Smooth muscle cell (in vitro differentiated cells): ENCODE data around the gene CNST. TPM values are rescaled to one million over a fixed set of nuclear protein-coding genes. Genes with fewer than 3 reads are reported as not detected.
"Not testable (repeated sequence)": the region's sequence is repeated elsewhere in the genome, so short reads cannot be mapped to it uniquely, and the experiment has no call there.

ENCODE experiments used
- DNase-seq: peaks from one replicate; lab custom pipeline; 2025; ENCODE audit not compliant: unreplicated experiment; lab: John Stamatoyannopoulos, UW
- H2AFZ ChIP-seq: fragments of 200-600 bp; sonication (generic); 2 replicates; pipeline ENCODE4 v1.6.0; 2016; ENCODE audit warnings: antibody characterized with exemption, low read depth, mild to moderate bottlenecking
- H3F3A ChIP-seq: fragments of 200-600 bp; sonication (generic); 2 replicates; pipeline ENCODE4 v1.6.0; 2017; ENCODE audit warnings: antibody characterized with exemption, low read depth
- H3K27ac ChIP-seq: fragments of 200-600 bp; sonication (generic); 2 replicates; pipeline ENCODE4 v1.5.1; 2016; ENCODE audit warnings: low read depth, mild to moderate bottlenecking
- H3K27me3 ChIP-seq: fragments of 200-600 bp; sonication (generic); 2 replicates; pipeline ENCODE4 v1.6.1; 2016; ENCODE audit warnings: low read depth, mild to moderate bottlenecking
- H3K36me3 ChIP-seq: fragments of 200-600 bp; sonication (generic); 2 replicates; pipeline ENCODE4 v1.5.1; 2016; ENCODE audit warnings: low read depth
- H3K4me1 ChIP-seq: fragments of 200-600 bp; sonication (generic); 2 replicates; pipeline ENCODE4 v1.5.1; 2016; ENCODE audit warnings: low read depth
- H3K4me2 ChIP-seq: fragments of 200-600 bp; sonication (generic); 2 replicates; pipeline ENCODE4 v1.6.0; 2016; ENCODE audit warnings: mild to moderate bottlenecking
- H3K4me3 ChIP-seq: fragments of 200-600 bp; sonication (generic); 2 replicates; pipeline ENCODE4 v1.5.1; 2016; ENCODE audit warnings: mild to moderate bottlenecking
- H3K79me2 ChIP-seq: fragments of 200-600 bp; sonication (generic); 2 replicates; pipeline ENCODE4 v1.6.0; 2016; ENCODE audit warnings: low read depth, mild to moderate bottlenecking
- H3K9ac ChIP-seq: fragments of 200-600 bp; sonication (generic); 2 replicates; pipeline ENCODE4 v1.6.0; 2016; ENCODE audit warnings: low read depth
- H3K9me3 ChIP-seq: fragments of 200-600 bp; sonication (generic); replicated peaks from 2 replicates; pipeline ENCODE4 v1.5.1; 2016; ENCODE audit warnings: low read depth
- H4K20me1 ChIP-seq: fragments of 200-600 bp; sonication (generic); 2 replicates; pipeline ENCODE4 v1.6.0; 2016; ENCODE audit warnings: low read depth
- WGBS: methylation state at CpG from one replicate; pipeline ENCODE4 v1.1.7; 2016; ENCODE audit warnings: low lambda C conversion rate; 5-methylcytosine and 5-hydroxymethylcytosine counted together
- polyA plus RNA-seq: library from polyadenylated mRNA; unstranded; fragments of >200 nt; fragmentation: Nextera tagmentation; extraction: Ambion mirVana; gene quantifications from 2 replicates; pipeline ENCODE4 v1.2.1, GENCODE V29; 2016
- total RNA-seq: library from RNA; depleted of rRNA; stranded (reverse); fragments of >200 nt; gene quantifications from 2 replicates; pipeline ENCODE4 v1.2.3, GENCODE V29; 2014
- TF ChIP-seq, protein P1 (sequence below): fragments of 200-600 bp; sonication (generic); IDR thresholded peaks from 2 replicates; pipeline ENCODE4 v1.5.1; 2017; ENCODE audit warnings: borderline replicate concordance, mild to moderate bottlenecking, antibody characterized with exemption; ENCODE audit not compliant: insufficient read depth, poor library complexity, severe bottlenecking

The CNST gene
- total and polyA plus RNA-seq, 2 experiments from 2014 or later: 6.7 to 16.9 TPM

GRCh38 chr1:246583448-246584185, 17.4 kb downstream of the CNST start:
- 94% methylated on average over 6 of the region's 6 CpGs for WGBS
- TF ChIP-seq, protein P1, sequence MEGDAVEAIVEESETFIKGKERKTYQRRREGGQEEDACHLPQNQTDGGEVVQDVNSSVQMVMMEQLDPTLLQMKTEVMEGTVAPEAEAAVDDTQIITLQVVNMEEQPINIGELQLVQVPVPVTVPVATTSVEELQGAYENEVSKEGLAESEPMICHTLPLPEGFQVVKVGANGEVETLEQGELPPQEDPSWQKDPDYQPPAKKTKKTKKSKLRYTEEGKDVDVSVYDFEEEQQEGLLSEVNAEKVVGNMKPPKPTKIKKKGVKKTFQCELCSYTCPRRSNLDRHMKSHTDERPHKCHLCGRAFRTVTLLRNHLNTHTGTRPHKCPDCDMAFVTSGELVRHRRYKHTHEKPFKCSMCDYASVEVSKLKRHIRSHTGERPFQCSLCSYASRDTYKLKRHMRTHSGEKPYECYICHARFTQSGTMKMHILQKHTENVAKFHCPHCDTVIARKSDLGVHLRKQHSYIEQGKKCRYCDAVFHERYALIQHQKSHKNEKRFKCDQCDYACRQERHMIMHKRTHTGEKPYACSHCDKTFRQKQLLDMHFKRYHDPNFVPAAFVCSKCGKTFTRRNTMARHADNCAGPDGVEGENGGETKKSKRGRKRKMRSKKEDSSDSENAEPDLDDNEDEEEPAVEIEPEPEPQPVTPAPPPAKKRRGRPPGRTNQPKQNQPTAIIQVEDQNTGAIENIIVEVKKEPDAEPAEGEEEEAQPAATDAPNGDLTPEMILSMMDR: no peak

GRCh38 chr1:246587032-246587431, 20.8 kb downstream of the CNST start:
- Histone ChIP-seq H3K4me1 (no peaks in the 10 kb centered on the region), H3K4me2 (no peak overlapping the region), H3K9me3 (no peaks in the 10 kb centered on the region), H3K27me3 (no peaks in the 10 kb centered on the region), H3K36me3 (no peaks in the 10 kb centered on the region), H3K27ac (peak overlapping the region; percentile 6), H4K20me1 (peaks cover 3% of the 10 kb centered on the region), H3K4me3 (no peak overlapping the region), H3K9ac (no peak overlapping the region), H3K79me2 (peaks cover 22% of the 10 kb centered on the region), H3F3A (no peaks in the 10 kb centered on the region), H2AFZ (no peak overlapping the region)
- TF ChIP-seq, protein P1: no peak
- DNase-seq: no peak
- WGBS: 94% methylated on average over 3 of the region's 3 CpGs

More at GRCh38 chr1:246583448-246584185, 17.4 kb downstream of the CNST start:
- Histone ChIP-seq H3F3A (no peaks in the 10 kb centered on the region), H3K27ac (no peak overlapping the region), H3K27me3 (no peaks in the 10 kb centered on the region), H3K36me3 (no peaks in the 10 kb centered on the region), H3K9me3 (no peaks in the 10 kb centered on the region), H3K4me3 (no peak overlapping the region), H3K79me2 (peaks cover 25% of the 10 kb centered on the region), H2AFZ (no peak overlapping the region), H3K4me2 (no peak overlapping the region), H3K4me1 (peaks cover 6% of the 10 kb centered on the region), H4K20me1 (peaks cover 11% of the 10 kb centered on the region), H3K9ac (no peak overlapping the region)
- no peak for DNase-seq

DNA sequence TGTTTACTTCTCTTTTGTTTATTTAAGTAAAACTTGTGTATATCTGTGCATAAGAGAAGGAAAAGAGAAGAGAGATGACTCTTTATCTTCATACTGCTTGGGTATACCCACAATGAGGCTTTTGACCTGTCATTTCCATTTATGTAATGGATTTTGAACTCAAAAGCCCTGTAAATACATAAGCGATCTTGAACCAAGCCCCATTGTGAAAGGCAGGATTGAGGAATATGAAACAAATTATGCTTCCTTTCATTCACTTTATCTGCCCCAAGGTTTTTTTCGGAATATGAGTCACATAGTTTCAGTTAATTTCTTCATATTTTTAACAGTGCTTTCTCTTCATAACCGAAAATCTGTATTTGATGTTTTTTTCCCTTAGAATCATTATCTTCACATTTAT, 21.4 kb downstream of the CNST start:
- Histone ChIP-seq H3F3A (no peaks in the 10 kb centered on the region), H4K20me1 (peaks cover 3% of the 10 kb centered on the region), H3K4me3 (no peak overlapping the region), H3K4me1 (no peaks in the 10 kb centered on the region), H3K27ac (peak overlapping the region; percentile 6), H3K36me3 (no peaks in the 10 kb centered on the region), H3K79me2 (peaks cover 21% of the 10 kb centered on the region), H3K4me2 (peak overlapping the region; percentile 1), H3K9ac (no peak overlapping the region), H3K27me3 (no peaks in the 10 kb centered on the region), H3K9me3 (no peaks in the 10 kb centered on the region), H2AFZ (no peak overlapping the region)
- 88% methylated on average over 3 of the region's 3 CpGs for WGBS
- TF ChIP-seq, protein P1: no peak
- DNase-seq: no peak

GRCh38 chr1:246588159-246588721, 22.0 kb downstream of the CNST start:
- Histone ChIP-seq H3K27me3 (no peaks in the 10 kb centered on the region), H4K20me1 (no peaks in the 10 kb centered on the region), H3K9me3 (no peaks in the 10 kb centered on the region), H3K27ac (peak overlapping the region; percentile 6), H3K4me2 (peak overlapping the region; percentile 1), H3F3A (no peaks in the 10 kb centered on the region), H3K4me1 (no peaks in the 10 kb centered on the region), H3K36me3 (no peaks in the 10 kb centered on the region), H3K79me2 (peaks cover 21% of the 10 kb centered on the region), H3K4me3 (no peak overlapping the region), H3K9ac (no peak overlapping the region), H2AFZ (no peak overlapping the region)
- WGBS: 90% methylated on average over 2 of the region's 2 CpGs
- TF ChIP-seq, protein P1: no peak
- no peak for DNase-seq

DNA sequence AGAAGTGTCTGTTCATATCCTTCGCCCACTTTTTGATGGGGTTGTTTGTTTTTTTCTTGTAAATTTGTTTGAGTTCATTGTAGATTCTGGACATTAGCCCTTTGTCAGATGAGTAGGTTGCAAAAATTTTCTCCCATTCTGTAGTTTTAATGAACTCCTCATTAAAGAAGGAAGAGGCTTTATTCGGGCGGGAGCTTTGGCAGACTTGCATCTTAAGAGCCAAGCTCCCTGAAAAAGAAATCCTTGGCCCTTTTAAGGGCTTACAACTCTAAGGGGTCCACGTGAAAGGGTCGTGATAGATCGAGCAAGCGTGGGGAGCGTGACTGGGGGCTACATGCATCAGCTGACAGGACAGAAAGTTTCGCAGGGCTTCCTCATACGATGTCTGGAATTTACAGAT, 23.7 kb downstream of the CNST start:
- H4K20me1 ChIP-seq, H3K27me3 ChIP-seq, H3K27ac ChIP-seq, H2AFZ ChIP-seq, H3F3A ChIP-seq, H3K9me3 ChIP-seq, H3K36me3 ChIP-seq, H3K4me3 ChIP-seq, DNase-seq, H3K4me1 ChIP-seq, H3K4me2 ChIP-seq, H3K9ac ChIP-seq: not testable (repeated sequence)
- 97% methylated on average over 9 of the region's 10 CpGs for WGBS
- H3K79me2 ChIP-seq: peaks cover 21% of the 10 kb centered on the region
